GM12878 (cell line): ENCODE data around the gene ZNF771. TPM values are rescaled to one million over a fixed set of nuclear protein-coding genes. Genes with fewer than 3 reads are reported as not detected.

Experiments used
- ATF2 ChIP-seq: IDR thresholded peaks from 2 replicates; pipeline ENCODE4 v1.6.1; 2012; ENCODE audit warnings: low read length, inconsistent platforms
- BCL11A ChIP-seq: IDR thresholded peaks from 2 replicates; pipeline ENCODE4 v1.6.1; 2011; ENCODE audit warnings: low read depth, low read length
- BHLHE40 ChIP-seq, 2 experiments: fragments of 450-650 bp in 1 of 2; IDR thresholded peaks; 2 replicates each; pipeline ENCODE4 v1.6.1; 2011 to 2017; ENCODE audit warnings: low read depth in 2 of 2, borderline replicate concordance in 1 of 2, improper control_type of control experiment in 1 of 2, low read length in 1 of 2, mild to moderate bottlenecking in 1 of 2
- CHD4 ChIP-seq: fragments of 200-600 bp; sonication (generic); IDR thresholded peaks from 2 replicates; pipeline ENCODE4 v1.6.1; 2016; ENCODE audit warnings: mild to moderate bottlenecking
- CREM ChIP-seq: IDR thresholded peaks from 2 replicates; pipeline ENCODE4 v1.6.1; 2014; ENCODE audit warnings: antibody characterized with exemption, low read depth
- CUX1 ChIP-seq: IDR thresholded peaks from 2 replicates; pipeline ENCODE4 v1.6.1; 2012; ENCODE audit warnings: improper control_type of control experiment, low read depth, low read length; ENCODE audit not compliant: insufficient replicate concordance
- HDAC6 ChIP-seq: fragments of 200-600 bp; sonication (generic); IDR thresholded peaks from one replicate; pipeline ENCODE4 v1.8.0; 2017; ENCODE audit warnings: antibody characterized with exemption; ENCODE audit not compliant: unreplicated experiment
- IKZF1 ChIP-seq: fragments of 450-650 bp; conservative IDR thresholded peaks from 2 replicates; pipeline ENCODE4 v1.6.1; 2017; ENCODE audit warnings: antibody characterized with exemption, mild to moderate bottlenecking
- MEF2A ChIP-seq: IDR thresholded peaks from 2 replicates; pipeline ENCODE4 v1.6.1; 2011; ENCODE audit warnings: low read depth, mild to moderate bottlenecking, low read length, moderate library complexity; ENCODE audit not compliant: insufficient read depth
- MLLT1 ChIP-seq: fragments of 450-650 bp; IDR thresholded peaks from 2 replicates; pipeline ENCODE4 v1.6.1; 2016; ENCODE audit warnings: mild to moderate bottlenecking
- POLR2AphosphoS2 ChIP-seq: IDR thresholded peaks from 2 replicates; pipeline ENCODE4 v1.6.1; 2011; ENCODE audit warnings: low read depth, mild to moderate bottlenecking, low read length, improper control_type of control experiment, moderate library complexity
- RAD51 ChIP-seq: fragments of 450-650 bp; IDR thresholded peaks from 2 replicates; pipeline ENCODE4 v1.6.1; 2016; ENCODE audit warnings: moderate library complexity, mild to moderate bottlenecking, inconsistent platforms
- SRF ChIP-seq, 2 experiments: IDR thresholded peaks; 2 replicates each; pipeline ENCODE4 v1.6.1; 2011; ENCODE audit warnings: low read depth in 2 of 2, low read length in 2 of 2, mild to moderate bottlenecking in 1 of 2, moderate library complexity in 1 of 2
- WRNIP1 ChIP-seq: IDR thresholded peaks from 2 replicates; pipeline ENCODE4 v1.6.1; 2011; ENCODE audit warnings: low read depth, low read length, improper control_type of control experiment, borderline replicate concordance
- polyA plus RNA-seq, 11 experiments: library from polyadenylated mRNA; depleted of rRNA in 4 of 11; unstranded in 6 of 11; stranded (reverse) in 5 of 11; fragments of >200 nt; fragmentation: Nextera tagmentation in 4 of 11; fragmentation: Illumina TruSeq in 1 of 11; extraction: Ambion mirVana in 4 of 11; extraction: Trizol in 1 of 11; gene quantifications; 1 replicate in 1 of 11; 2 replicates in 10 of 11; pipeline versions ENCODE4 v1.2.1 to v1.2.3, GENCODE V29; 2011 to 2016; ENCODE audit warnings: inconsistent platforms in 2 of 11, missing spikeins in 2 of 11, low read depth in 1 of 11
- total RNA-seq, 4 experiments: library from RNA; depleted of rRNA in 3 of 4; stranded (reverse); fragments of >200 nt in 3 of 4; fragmentation: Illumina TruSeq in 1 of 4; extraction: Trizol in 1 of 4; gene quantifications; 2 replicates each; pipeline versions ENCODE4 v1.2.1 to v1.2.3, GENCODE V29; 2013 to 2021

ZNF771 gene
- total and polyA plus RNA-seq, 10 of the 15 experiments (the other 5 are each of a cell fraction or from before 2014, with no cell fraction given), result 0.98 to 7.6 (median 3.7) TPM

GRCh38 chr16:30457743-30458560, 50.5 kb downstream of the ZNF771 start (continued):
- TF ChIP-seq BCL11A, result no peak
- no peak for TF ChIP-seq MEF2A
- no peak for TF ChIP-seq POLR2AphosphoS2
- no peak for TF ChIP-seq WRNIP1
- no peak for TF ChIP-seq HDAC6
- no peak for TF ChIP-seq CUX1
- TF ChIP-seq BHLHE40 (IDR thresholded peaks at IDR 0.05; ENCODE audit: borderline replicate concordance in 1 of 2, low read depth in 2 of 2, low read length in 1 of 2), result no peak
- TF ChIP-seq MLLT1, result peak; percentile 78
- TF ChIP-seq RAD51, result no peak
- no peak for TF ChIP-seq CREM
- no peak for TF ChIP-seq ATF2
- TF ChIP-seq SRF (IDR thresholded peaks at IDR 0.05; ENCODE audit: low read depth in 2 of 2, low read length in 2 of 2), result no peak
- TF ChIP-seq IKZF1, result 0 out of 2 replicates have a peak, but pooled peaks have one; percentile 4
- no peak for TF ChIP-seq CHD4
